HepG2 (cell line): Measurements from ENCODE around the gene GPC6. TPM values are rescaled to one million over a fixed set of nuclear protein-coding genes. Genes with fewer than 3 reads are reported as not detected.
A peak's percentile ranks its signal among the peaks of the same experiment; 100 is the strongest.

Source experiments
- ATAC-seq: fragments of 200-7000 bp; cut with Tn5 transposase; 3 replicates; pipeline ENCODE4 v1.9.1; 2020; ENCODE audit warnings: mild to moderate bottlenecking, moderate library complexity
- BruUV-seq: library from RNA; stranded (reverse); fragments of 400-500 nt; replicated peaks from 2 replicates; lab custom pipeline; 2021; lab: Mats Ljungman, UMichigan
- CTCF ChIA-PET: fragments of 300-600 bp; formaldehyde crosslinking; extraction: SDS; loops from one replicate; lab custom pipeline; 2021; ENCODE audit warnings: low total read pairs, inconsistent platforms, low intra/inter-chr PET ratio; lab: Yijun Ruan, JAX
- POLR2A ChIA-PET: fragments of 350-600 bp; sonication (Branson Sonifier 250); formaldehyde crosslinking; loops from one replicate; lab custom pipeline; 2020; ENCODE audit warnings: antibody characterized with exemption, inconsistent platforms; lab: Yijun Ruan, JAX
- DNase-seq: peaks from one replicate; pipeline ENCODE4 v3.0.0-alpha.2; 2015; ENCODE audit warnings: low spot score
- FAIRE-seq: peaks from 3 replicates; lab custom pipeline; 2011; peaks lifted over from hg19 to GRCh38; lab: Jason Lieb, UNC
- H2AFZ ChIP-seq: one replicate; pipeline ENCODE4 v1.6.1; 2011; ENCODE audit warnings: low read length, inconsistent platforms
- H3K27ac ChIP-seq: fragments of 300-600 bp; 3 replicates; pipeline ENCODE4 v1.8.0; 2011; ENCODE audit warnings: mixed run types, mild to moderate bottlenecking, mixed read lengths, low read length, inconsistent platforms; ENCODE audit not compliant: insufficient read depth; ENCODE audit errors: extremely low read length
- H3K27me3 ChIP-seq, 2 experiments: fragments of 200-600 bp in 1 of 2; 2 replicates in 1 of 2; 3 replicates in 1 of 2; pipeline versions ENCODE4 v1.6.0 to v1.8.0; 2011; ENCODE audit warnings: low read length in 2 of 2, mild to moderate bottlenecking in 2 of 2, moderate library complexity in 2 of 2, inconsistent platforms in 1 of 2; ENCODE audit not compliant: insufficient read depth in 2 of 2, control insufficient read depth in 1 of 2
- H3K36me3 ChIP-seq, 2 experiments: fragments of 200-600 bp in 1 of 2; replicated peaks in 1 of 2; 2 replicates in 1 of 2; 3 replicates in 1 of 2; pipeline versions ENCODE4 v1.5.1 to v1.8.0; 2011; ENCODE audit warnings: low read length in 2 of 2, inconsistent platforms in 1 of 2; ENCODE audit not compliant: insufficient read depth in 2 of 2, control insufficient read depth in 1 of 2
- H3K4me1 ChIP-seq: 2 replicates; pipeline ENCODE4 v1.5.1; 2012; ENCODE audit warnings: low read length, inconsistent platforms; ENCODE audit not compliant: insufficient read depth
- H3K4me2 ChIP-seq: 2 replicates; pipeline ENCODE4 v1.6.0; 2011; ENCODE audit warnings: low read depth, low read length, inconsistent platforms
- H3K4me3 ChIP-seq, 3 experiments: fragments of 200-600 bp in 1 of 3; sonication (generic), shearing (Covaris generic) in 1 of 3; replicated peaks in 1 of 3; 2 replicates each; pipeline ENCODE4 v1.5.1; 2011 to 2016; ENCODE audit warnings: low read length in 3 of 3, inconsistent platforms in 2 of 3, low read depth in 2 of 3, mild to moderate bottlenecking in 2 of 3, control low read depth in 1 of 3, mixed read lengths in 1 of 3; ENCODE audit not compliant: insufficient read depth in 1 of 3
- H3K79me2 ChIP-seq: one replicate; pipeline ENCODE4 v1.6.1; 2011; ENCODE audit warnings: low read length, inconsistent platforms; ENCODE audit not compliant: insufficient read depth
- H3K9ac ChIP-seq: 2 replicates; pipeline ENCODE4 v1.6.0; 2011; ENCODE audit warnings: mild to moderate bottlenecking, low read depth, low read length, inconsistent platforms; ENCODE audit not compliant: insufficient read depth
- H3K9me3 ChIP-seq: 2 replicates; pipeline ENCODE4 v1.5.1; 2012; ENCODE audit warnings: mild to moderate bottlenecking, low read length
- H4K20me1 ChIP-seq: 2 replicates; pipeline ENCODE4 v1.6.0; 2011; ENCODE audit warnings: inconsistent platforms, mild to moderate bottlenecking, low read length, moderate library complexity; ENCODE audit not compliant: insufficient read depth
- BCL6 ChIP-seq: IDR thresholded peaks from 2 replicates; pipeline ENCODE4 v1.6.1; 2016; ENCODE audit warnings: missing genetic modification reagents, missing compliant biosample characterization
- FOXA1 ChIP-seq, 2 experiments: fragments of 450-650 bp in 1 of 2; sonication (generic) in 1 of 2; formaldehyde crosslinking in 1 of 2; IDR thresholded peaks; 2 replicates each; pipeline versions ENCODE4 v1.4.0 to v1.6.1; 2016 to 2020; ENCODE audit warnings: missing genetic modification reagents in 1 of 2
- FOXP1 ChIP-seq, 2 experiments: fragments of 450-650 bp in 1 of 2; IDR thresholded peaks; 2 replicates each; pipeline ENCODE4 v1.6.1; 2017 to 2018; ENCODE audit warnings: antibody characterized with exemption in 1 of 2
- HMG20A ChIP-seq: IDR thresholded peaks from 2 replicates; pipeline ENCODE4 v1.6.1; 2016; ENCODE audit warnings: borderline replicate concordance
- MAX ChIP-seq: IDR thresholded peaks from 2 replicates; pipeline ENCODE4 v1.6.1; 2012; ENCODE audit warnings: inconsistent platforms
- NFIB ChIP-seq: sonication (generic); formaldehyde crosslinking; IDR thresholded peaks from 2 replicates; pipeline ENCODE4 v1.9.0; 2021; ENCODE audit warnings: missing genetic modification reagents, mild to moderate bottlenecking, borderline replicate concordance
- PCBP2 ChIP-seq: fragments of 200-400 bp; formaldehyde crosslinking; optimal IDR thresholded peaks from 2 replicates; pipeline ENCODE3; 2018; ENCODE audit warnings: low read length, low read depth; ENCODE audit not compliant: poor library complexity, severe bottlenecking
- SRSF9 ChIP-seq: fragments of 200-400 bp; formaldehyde crosslinking; IDR thresholded peaks from 2 replicates; pipeline ENCODE4 v1.6.1; 2018; ENCODE audit warnings: borderline replicate concordance, mild to moderate bottlenecking, low read depth, low read length; ENCODE audit not compliant: insufficient read depth, poor library complexity, severe bottlenecking
- THAP8 ChIP-seq: sonication (generic); formaldehyde crosslinking; IDR thresholded peaks from 2 replicates; pipeline ENCODE4 v1.5.1; 2020; ENCODE audit warnings: missing genetic modification reagents, mild to moderate bottlenecking, borderline replicate concordance
- ZNF598 ChIP-seq: sonication (generic); formaldehyde crosslinking; IDR thresholded peaks from 2 replicates; pipeline ENCODE4 v1.5.1; 2020; ENCODE audit warnings: mild to moderate bottlenecking, missing genetic modification reagents, borderline replicate concordance
- ZXDC ChIP-seq: sonication (generic); formaldehyde crosslinking; IDR thresholded peaks from 2 replicates; pipeline ENCODE4 v1.5.0; 2020; ENCODE audit warnings: mild to moderate bottlenecking, missing genetic modification reagents
- WGBS: methylation state at CpG from one replicate; pipeline ENCODE4 v1.1.6; 2017; ENCODE audit warnings: low lambda C conversion rate; 5-methylcytosine and 5-hydroxymethylcytosine counted together
- in situ Hi-C: cut with HindIII; loops from 2 replicates; pipeline ENCODE4 v1.10.0; 2017; ENCODE audit warnings: low pct_unique_long_range_greater_than_20kb; ENCODE audit not compliant: extremely low pct_ligation_motif_present
- intact Hi-C: fragments of 100-400 bp; cut with micrococcal nuclease; formaldehyde crosslinking; loops from one replicate; pipeline ENCODE4 v1.10.0; 2022; ENCODE audit not compliant: unreplicated experiment
- polyA plus RNA-seq, 8 experiments: library from polyadenylated mRNA; depleted of rRNA in 3 of 8; stranded (reverse) in 7 of 8; unstranded in 1 of 8; fragments of >200 nt; fragmentation: Illumina TruSeq in 4 of 8; extraction: Trizol in 4 of 8; gene quantifications; 2 replicates each; pipeline versions ENCODE4 v1.2.1 to v1.2.3, GENCODE V29; 2011 to 2016; ENCODE audit warnings: low read depth in 4 of 8, missing spikeins in 1 of 8, mixed read lengths in 1 of 8; ENCODE audit not compliant: insufficient read depth in 1 of 8
- total RNA-seq, 5 experiments: library from RNA; depleted of rRNA; stranded (reverse); fragments of >200 nt; fragmentation: Illumina TruSeq; extraction: Trizol; gene quantifications; 2 replicates each; pipeline ENCODE4 v1.2.3, GENCODE V29; 2016; ENCODE audit warnings: low read depth in 1 of 5

GPC6 gene
- total and polyA plus RNA-seq, 2 of the 13 experiments (the other 11 are each of a cell fraction or from before 2014, with no cell fraction given): 24.5 to 33.9 TPM

GRCh38 chr13:94399812-94400211, 1173.2 kb downstream of the GPC6 start:
- intact Hi-C loops (no loop called here), in situ Hi-C loops (no loop called here)
- DNase-seq (no peak), FAIRE-seq (no peak), ATAC-seq (no peak)
- BruUV-seq: no TSS peak
- H3K9me3 ChIP-seq: no peaks in the 10 kb centered on the region
- H3K9ac ChIP-seq: no peak overlapping the region
- TF ChIP-seq THAP8 (CRISPR knock-in tag) (no peak), PCBP2 (no peak), MAX (no peak), ZXDC (CRISPR knock-in tag) (no peak)
- H3K4me1 ChIP-seq: no peaks in the 10 kb centered on the region
- no peak overlapping the region for H3K4me3 ChIP-seq
- POLR2A ChIA-PET: no interaction called here
- H3K27ac ChIP-seq: no peak overlapping the region
- H3K36me3 ChIP-seq: peaks cover 0 to 7% of the 10 kb centered on the region in 2 experiments; a peak in 1 of 5 replicates
- CTCF ChIA-PET: no interaction called here
- no peaks in the 10 kb centered on the region for H3K27me3 ChIP-seq
- no peak overlapping the region for H2AFZ ChIP-seq
- H3K4me2 ChIP-seq: no peak overlapping the region
- H3K79me2 ChIP-seq: no peaks in the 10 kb centered on the region
- no peaks in the 10 kb centered on the region for H4K20me1 ChIP-seq

- Histone ChIP-seq H3K27ac (no peak overlapping the region), H4K20me1 (no peaks in the 10 kb centered on the region), H2AFZ (no peak overlapping the region), H3K4me3 (no peak overlapping the region), H3K36me3 (peaks cover 0 to 7% of the 10 kb centered on the region in 2 experiments; a peak in 1 of 5 replicates), H3K4me2 (no peak overlapping the region), H3K4me1 (no peaks in the 10 kb centered on the region), H3K9ac (no peak overlapping the region), H3K27me3 (no peaks in the 10 kb centered on the region), H3K79me2 (no peaks in the 10 kb centered on the region), H3K9me3 (no peaks in the 10 kb centered on the region)
- in situ Hi-C loops: no loop called here
- ATAC-seq (peak; percentile 52; the same call in 2 of the 3 replicates), DNase-seq (peak; percentile 29), FAIRE-seq (no peak)
- POLR2A ChIA-PET: no interaction called here
- BruUV-seq: no TSS peak
- CTCF ChIA-PET: no interaction called here
- 75% methylated on average over 4 of the region's 4 CpGs for WGBS
- intact Hi-C loops: no loop called here
- TF ChIP-seq FOXA1 (IDR thresholded peaks at IDR 0.05): no peak
- peak; percentile 57 for TF ChIP-seq FOXA1 (CRISPR knock-in tag; IDR thresholded peaks at IDR 0.05)
- TF ChIP-seq NFIB (CRISPR knock-in tag): no peak
- TF ChIP-seq SRSF9: no peak
- TF ChIP-seq FOXP1 (IDR thresholded peaks at IDR 0.05): no peak
- peak; percentile 33; the same call in 1 of the 2 replicates for TF ChIP-seq FOXP1 (CRISPR knock-in tag; IDR thresholded peaks at IDR 0.05)
- peak; percentile 35; the same call in 1 of the 2 replicates for TF ChIP-seq HMG20A (CRISPR knock-in tag)
- peak; percentile 53; the same call in 1 of the 2 replicates for TF ChIP-seq BCL6 (CRISPR knock-in tag)
- TF ChIP-seq ZNF598: no peak
These were observed 1174.3 kb downstream of the GPC6 start for GRCh38 chr13:94400874-94401273.
